HEK293 (cell line): ENCODE measurements around the gene RCOR2.
A peak's percentile ranks its signal among the peaks of the same experiment; 100 is the strongest.

Source experiments
- CTCF ChIA-PET: fragments of 350-600 bp; formaldehyde crosslinking; extraction: SDS; loops from one replicate; lab custom pipeline; 2021; ENCODE audit warnings: antibody characterized with exemption; lab: Yijun Ruan, JAX
- POLR2A ChIA-PET: fragments of 300-600 bp; formaldehyde crosslinking; extraction: SDS; loops from one replicate; lab custom pipeline; 2020; ENCODE audit warnings: antibody characterized with exemption, inconsistent platforms; lab: Yijun Ruan, JAX
- H3K27ac ChIP-seq: fragments of 200-500 bp; sonication (Bioruptor generic); 2 replicates; pipeline ENCODE4 v1.5.1; 2014; ENCODE audit warnings: low read depth, low read length, control low read depth, inconsistent platforms; ENCODE audit errors: extremely low read depth
- H3K36me3 ChIP-seq, 2 experiments: fragments of 200-500 bp in 1 of 2; sonication (Bioruptor generic) in 1 of 2; 1 replicate in 1 of 2; 2 replicates in 1 of 2; pipeline ENCODE4 v1.5.1; 2014 to 2017; ENCODE audit warnings: inconsistent platforms in 2 of 2, low read length in 2 of 2; ENCODE audit not compliant: control insufficient read depth in 2 of 2, insufficient read depth in 1 of 2
- H3K4me1 ChIP-seq: fragments of 200-500 bp; sonication (Bioruptor generic); 2 replicates; pipeline ENCODE4 v1.5.1; 2014; ENCODE audit warnings: mild to moderate bottlenecking, low read length, inconsistent platforms; ENCODE audit not compliant: control insufficient read depth, insufficient read depth
- H3K4me3 ChIP-seq: 2 replicates; pipeline ENCODE4 v1.5.1; 2011; ENCODE audit warnings: low read depth, mild to moderate bottlenecking, control low read depth, low read length, moderate library complexity
- H3K9me3 ChIP-seq: fragments of 200-500 bp; sonication (Bioruptor generic); 2 replicates; pipeline ENCODE4 v1.5.1; 2014; ENCODE audit warnings: low read depth, low read length, inconsistent platforms; ENCODE audit not compliant: control insufficient read depth, insufficient read depth
- EGR2 ChIP-seq: fragments of 450-650 bp; formaldehyde crosslinking; IDR thresholded peaks from 2 replicates; pipeline ENCODE4 v1.5.1; 2016; ENCODE audit warnings: low read depth, missing biosample characterization, missing genetic modification characterization
- GFI1B ChIP-seq: fragments of 450-650 bp; formaldehyde crosslinking; IDR thresholded peaks from 2 replicates; pipeline ENCODE4 v1.5.1; 2016; ENCODE audit warnings: missing biosample characterization, missing genetic modification characterization
- KLF1 ChIP-seq: fragments of 450-650 bp; formaldehyde crosslinking; IDR thresholded peaks from 2 replicates; pipeline ENCODE4 v1.5.1; 2016; ENCODE audit warnings: missing biosample characterization, missing genetic modification characterization
- KLF16 ChIP-seq: fragments of 450-650 bp; formaldehyde crosslinking; IDR thresholded peaks from 2 replicates; pipeline ENCODE4 v1.5.1; 2017; ENCODE audit warnings: missing biosample characterization, missing genetic modification characterization
- MZF1 ChIP-seq: fragments of 450-650 bp; formaldehyde crosslinking; IDR thresholded peaks from 2 replicates; pipeline ENCODE4 v1.5.1; 2017; ENCODE audit warnings: missing biosample characterization, missing genetic modification characterization, borderline replicate concordance
- TCF7L2 ChIP-seq: IDR thresholded peaks from 2 replicates; pipeline ENCODE4 v1.6.1; 2011; ENCODE audit warnings: low read depth, mild to moderate bottlenecking, inconsistent platforms, low read length, moderate library complexity, borderline replicate concordance
- ZBTB48 ChIP-seq: fragments of 450-650 bp; formaldehyde crosslinking; IDR thresholded peaks from 2 replicates; pipeline ENCODE4 v1.5.1; 2016; ENCODE audit warnings: missing biosample characterization, missing genetic modification characterization
- ZIC2 ChIP-seq: fragments of 450-650 bp; formaldehyde crosslinking; IDR thresholded peaks from 2 replicates; pipeline ENCODE4 v1.5.1; 2016; ENCODE audit warnings: missing biosample characterization, missing genetic modification characterization
- ZNF114 ChIP-seq: fragments of 450-650 bp; formaldehyde crosslinking; IDR thresholded peaks from 2 replicates; pipeline ENCODE4 v1.5.0; 2017; ENCODE audit warnings: missing biosample characterization, missing genetic modification characterization
- ZNF211 ChIP-seq: fragments of 450-650 bp; formaldehyde crosslinking; IDR thresholded peaks from 2 replicates; pipeline ENCODE4 v1.5.1; 2016; ENCODE audit warnings: low read depth, missing biosample characterization, missing genetic modification characterization
- ZNF292 ChIP-seq: fragments of 450-650 bp; formaldehyde crosslinking; IDR thresholded peaks from 2 replicates; pipeline ENCODE4 v1.5.1; 2016; ENCODE audit warnings: low read depth, missing biosample characterization, missing genetic modification characterization, borderline replicate concordance
- ZNF558 ChIP-seq: fragments of 450-650 bp; formaldehyde crosslinking; IDR thresholded peaks from 2 replicates; pipeline ENCODE4 v1.5.1; 2016; ENCODE audit warnings: missing biosample characterization, missing genetic modification characterization
- ZNF571 ChIP-seq: fragments of 450-650 bp; formaldehyde crosslinking; IDR thresholded peaks from 2 replicates; pipeline ENCODE4 v1.5.0; 2017; ENCODE audit warnings: missing biosample characterization, missing genetic modification characterization
- ZNF658 ChIP-seq: fragments of 450-650 bp; formaldehyde crosslinking; IDR thresholded peaks from 2 replicates; pipeline ENCODE4; 2016; ENCODE audit warnings: missing biosample characterization, missing genetic modification characterization
- ZNF701 ChIP-seq: fragments of 450-650 bp; formaldehyde crosslinking; IDR thresholded peaks from 2 replicates; pipeline ENCODE4 v1.5.1; 2016; ENCODE audit warnings: missing biosample characterization, missing genetic modification characterization
- ZNF837 ChIP-seq: fragments of 450-650 bp; formaldehyde crosslinking; IDR thresholded peaks from 2 replicates; pipeline ENCODE4 v1.5.1; 2016; ENCODE audit warnings: missing biosample characterization, missing genetic modification characterization
- ZSCAN16 ChIP-seq: fragments of 450-650 bp; formaldehyde crosslinking; IDR thresholded peaks from 2 replicates; pipeline ENCODE4 v1.5.1; 2016; ENCODE audit warnings: missing biosample characterization, missing genetic modification characterization
- TF ChIP-seq, protein P1 (sequence below): fragments of 450-650 bp; formaldehyde crosslinking; IDR thresholded peaks from 2 replicates; pipeline ENCODE4 v1.5.1; 2017; ENCODE audit warnings: missing biosample characterization, missing genetic modification characterization
- TF ChIP-seq, protein P2 (sequence below): fragments of 450-650 bp; formaldehyde crosslinking; IDR thresholded peaks from 2 replicates; pipeline ENCODE4 v1.5.1; 2017; ENCODE audit warnings: missing biosample characterization, missing genetic modification characterization
- TF ChIP-seq, protein P3 (sequence below): fragments of 450-650 bp; formaldehyde crosslinking; IDR thresholded peaks from 2 replicates; pipeline ENCODE4 v1.5.1; 2016; ENCODE audit warnings: missing biosample characterization, missing genetic modification characterization, low read depth

RCOR2 gene

DNA sequence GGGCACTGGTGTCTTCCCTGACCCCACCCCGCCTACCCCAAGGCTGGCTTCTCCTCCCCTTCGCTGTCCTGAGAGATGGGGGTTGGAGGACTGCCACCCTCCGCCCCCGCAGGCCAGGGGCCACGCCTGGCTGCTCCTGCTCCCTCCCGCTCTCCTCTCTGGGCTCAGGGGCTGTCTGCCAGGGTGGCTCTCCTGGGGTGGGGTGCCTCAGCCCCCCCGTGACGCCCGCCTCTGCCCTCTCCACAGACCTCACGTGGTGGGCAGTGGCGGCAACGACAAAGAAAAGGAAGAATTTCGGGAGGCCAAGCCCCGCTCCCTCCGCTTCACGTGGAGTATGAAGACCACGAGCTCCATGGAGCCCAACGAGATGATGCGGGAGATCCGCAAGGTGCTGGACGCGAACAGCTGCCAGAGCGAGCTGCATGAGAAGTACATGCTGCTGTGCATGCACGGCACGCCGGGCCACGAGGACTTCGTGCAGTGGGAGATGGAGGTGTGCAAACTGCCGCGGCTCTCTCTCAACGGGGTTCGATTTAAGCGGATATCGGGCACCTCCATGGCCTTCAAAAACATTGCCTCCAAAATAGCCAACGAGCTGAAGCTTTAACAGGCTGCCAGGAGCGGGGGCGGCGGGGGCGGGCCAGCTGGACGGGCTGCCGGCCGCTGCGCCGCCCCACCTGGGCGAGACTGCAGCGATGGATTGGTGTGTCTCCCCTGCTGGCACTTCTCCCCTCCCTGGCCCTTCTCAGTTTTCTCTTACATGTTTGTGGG lies 8.1 kb downstream of the RCOR2 start:
- 0 out of 2 replicates have a peak, but pooled peaks have one; percentile 33 for TF ChIP-seq EGR2 (tag by site-specific recombination)
- TF ChIP-seq, protein P1, sequence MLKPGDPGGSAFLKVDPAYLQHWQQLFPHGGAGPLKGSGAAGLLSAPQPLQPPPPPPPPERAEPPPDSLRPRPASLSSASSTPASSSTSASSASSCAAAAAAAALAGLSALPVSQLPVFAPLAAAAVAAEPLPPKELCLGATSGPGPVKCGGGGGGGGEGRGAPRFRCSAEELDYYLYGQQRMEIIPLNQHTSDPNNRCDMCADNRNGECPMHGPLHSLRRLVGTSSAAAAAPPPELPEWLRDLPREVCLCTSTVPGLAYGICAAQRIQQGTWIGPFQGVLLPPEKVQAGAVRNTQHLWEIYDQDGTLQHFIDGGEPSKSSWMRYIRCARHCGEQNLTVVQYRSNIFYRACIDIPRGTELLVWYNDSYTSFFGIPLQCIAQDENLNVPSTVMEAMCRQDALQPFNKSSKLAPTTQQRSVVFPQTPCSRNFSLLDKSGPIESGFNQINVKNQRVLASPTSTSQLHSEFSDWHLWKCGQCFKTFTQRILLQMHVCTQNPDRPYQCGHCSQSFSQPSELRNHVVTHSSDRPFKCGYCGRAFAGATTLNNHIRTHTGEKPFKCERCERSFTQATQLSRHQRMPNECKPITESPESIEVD (tag by site-specific recombination) = no peak
- ChIA-PET CTCF (interaction anchor here (0.7 to 1.7 kb wide), 3 partner anchors 16 to 72 kb away, joined by 3 to 5 read pairs (median 3); no protein-coding TSS in a partner anchor), POLR2A (interaction anchor here (1.8 kb wide), 1 partner anchor 70 kb away, joined by 8 read pairs; the partner anchor contains the start of gene MARK2)
- Histone ChIP-seq H3K27ac (no peak overlapping the region), H3K9me3 (no peaks in the 10 kb centered on the region), H3K4me1 (no peaks in the 10 kb centered on the region), H3K36me3 (peaks cover 0 to 48% of the 10 kb centered on the region in 2 experiments; a peak in 1 of 3 replicates), H3K4me3 (no peak overlapping the region)

DNA sequence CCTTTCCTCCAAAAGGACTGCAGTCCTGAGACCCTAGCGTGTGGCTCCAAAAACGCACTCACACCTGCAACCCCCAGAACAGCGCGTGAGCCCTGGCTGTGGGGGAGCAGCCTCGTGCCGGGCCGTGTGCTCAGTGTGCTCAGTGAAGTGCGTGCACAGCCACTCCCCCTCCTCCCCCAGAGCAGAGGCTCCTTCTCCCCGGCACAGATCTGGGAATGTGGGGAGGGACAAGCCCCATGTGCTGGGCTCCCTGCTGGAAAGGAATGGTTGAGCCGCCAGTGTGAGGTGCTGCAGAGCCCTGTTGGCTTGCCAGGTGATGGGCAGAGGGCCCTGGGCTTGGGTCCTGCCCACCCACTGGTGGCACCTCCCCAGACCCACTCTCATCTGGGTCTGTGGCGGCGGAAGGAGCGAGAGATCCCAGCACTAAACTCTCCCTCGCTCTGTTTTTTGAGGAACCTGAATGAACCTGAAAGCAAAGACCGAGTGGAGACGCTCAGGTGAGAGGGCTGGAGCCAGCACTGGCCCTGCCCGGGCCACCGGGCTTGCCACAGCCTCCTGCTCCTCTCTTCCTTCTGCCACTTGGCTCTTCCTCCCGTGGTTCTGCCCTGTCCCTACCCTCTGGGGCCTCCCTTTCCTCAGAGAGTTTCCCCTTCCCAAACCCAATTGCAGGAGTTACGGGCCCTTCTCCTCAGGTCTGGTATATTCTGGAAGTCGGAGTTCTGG lies 9.0 kb downstream of the RCOR2 start:
- H3K36me3 ChIP-seq = peaks cover 0 to 54% of the 10 kb centered on the region in 2 experiments; a peak in 1 of 3 replicates
- no peaks in the 10 kb centered on the region for H3K4me1 ChIP-seq
- no peak overlapping the region for H3K4me3 ChIP-seq
- H3K27ac ChIP-seq = no peak overlapping the region
- no peaks in the 10 kb centered on the region for H3K9me3 ChIP-seq
- ChIA-PET CTCF (interaction anchor here (1.7 to 2.4 kb wide), 3 partner anchors 11 to 71 kb away, joined by 5 to 16 read pairs (median 7); partner anchors contain the start of gene MARK2), POLR2A (interaction anchor here (1.8 kb wide), 1 partner anchor 69 kb away, joined by 8 read pairs; the partner anchor contains the start of gene MARK2)
- peak; percentile 20; the same call in 1 of the 2 replicates for TF ChIP-seq MZF1
- TF ChIP-seq ZNF292 (tag by site-specific recombination) = no peak

DNA sequence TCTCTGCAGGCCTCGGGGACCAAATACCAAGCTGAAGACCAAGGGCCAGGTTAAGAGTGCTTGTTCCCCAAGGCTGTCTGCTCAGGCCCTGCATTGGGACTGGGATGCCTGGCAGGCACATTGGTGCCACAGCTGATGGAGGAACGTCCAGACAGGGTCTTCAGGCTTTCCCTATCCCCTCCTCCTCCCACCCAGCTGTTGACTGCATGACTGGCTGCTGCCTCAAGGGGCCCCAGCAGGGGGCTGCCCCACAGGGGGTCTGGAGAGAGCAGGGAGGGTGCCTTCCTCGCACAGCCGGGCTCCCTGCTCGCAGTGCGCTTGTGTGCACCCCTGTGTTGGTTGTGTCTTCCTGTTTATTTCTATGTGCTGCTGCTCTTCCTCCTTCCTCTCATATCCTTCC lies 9.9 kb downstream of the RCOR2 start:
- Histone ChIP-seq H3K9me3 (no peaks in the 10 kb centered on the region), H3K4me1 (no peaks in the 10 kb centered on the region), H3K27ac (no peak overlapping the region), H3K4me3 (no peak overlapping the region), H3K36me3 (peaks cover 0 to 58% of the 10 kb centered on the region in 2 experiments; a peak in 1 of 3 replicates)
- POLR2A ChIA-PET = interaction anchor here (0.8 to 1.1 kb wide), 2 partner anchors 68 to 70 kb away, joined by 3 to 4 read pairs; partner anchors contain the start of gene MARK2
- CTCF ChIA-PET = interaction anchor here (0.7 to 2.4 kb wide), 9 partner anchors 10 to 502 kb away, joined by 3 to 16 read pairs (median 3); partner anchors contain the start of gene MARK2
- no peak for TF ChIP-seq GFI1B
- no peak for TF ChIP-seq ZNF571 (tag by site-specific recombination)
- no peak for TF ChIP-seq ZBTB48 (tag by site-specific recombination)
- TF ChIP-seq ZSCAN16 = no peak
- TF ChIP-seq ZNF701 = no peak
- peak; percentile 46 for TF ChIP-seq ZIC2 (tag by site-specific recombination)

DNA sequence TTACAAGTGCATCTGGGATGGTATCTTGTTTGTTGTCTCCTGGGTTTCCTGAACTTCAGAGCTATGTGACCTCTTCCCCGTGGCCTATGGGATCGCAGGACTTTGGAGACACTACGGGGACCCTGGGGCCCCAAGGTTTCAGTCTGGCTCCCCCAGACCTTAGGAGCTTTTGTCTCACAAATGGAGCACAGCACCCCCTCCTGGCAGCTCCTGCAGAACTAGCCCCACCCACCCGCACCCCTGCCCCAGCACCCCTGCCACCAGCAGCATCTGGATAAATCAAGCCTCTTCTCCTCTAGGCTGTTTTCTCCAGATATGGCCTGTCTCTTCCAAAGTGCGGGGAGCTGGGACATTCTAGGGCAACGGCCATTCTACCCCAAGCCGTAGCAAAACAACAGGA lies 10.4 kb downstream of the RCOR2 start:
- ChIA-PET POLR2A (interaction anchor here (1.1 kb wide), 1 partner anchor 68 kb away, joined by 4 read pairs; the partner anchor contains the start of gene MARK2), CTCF (interaction anchor here (0.6 to 2.4 kb wide), 12 partner anchors 10 to 503 kb away, joined by 3 to 16 read pairs (median 3); partner anchors contain the start of gene MARK2)
- Histone ChIP-seq H3K27ac (no peak overlapping the region), H3K4me3 (no peak overlapping the region), H3K4me1 (no peaks in the 10 kb centered on the region), H3K9me3 (no peaks in the 10 kb centered on the region), H3K36me3 (peaks cover 0 to 63% of the 10 kb centered on the region in 2 experiments; a peak in 1 of 3 replicates)
- TF ChIP-seq ZNF658 (tag by site-specific recombination) (no peak), ZNF114 (tag by site-specific recombination) (no peak), KLF1 (tag by site-specific recombination) (no peak), ZNF211 (tag by site-specific recombination) (no peak), ZNF558 (tag by site-specific recombination) (no peak), KLF16 (tag by site-specific recombination) (no peak), TCF7L2 (no peak), ZNF837 (tag by site-specific recombination) (no peak)
- TF ChIP-seq, protein P2, sequence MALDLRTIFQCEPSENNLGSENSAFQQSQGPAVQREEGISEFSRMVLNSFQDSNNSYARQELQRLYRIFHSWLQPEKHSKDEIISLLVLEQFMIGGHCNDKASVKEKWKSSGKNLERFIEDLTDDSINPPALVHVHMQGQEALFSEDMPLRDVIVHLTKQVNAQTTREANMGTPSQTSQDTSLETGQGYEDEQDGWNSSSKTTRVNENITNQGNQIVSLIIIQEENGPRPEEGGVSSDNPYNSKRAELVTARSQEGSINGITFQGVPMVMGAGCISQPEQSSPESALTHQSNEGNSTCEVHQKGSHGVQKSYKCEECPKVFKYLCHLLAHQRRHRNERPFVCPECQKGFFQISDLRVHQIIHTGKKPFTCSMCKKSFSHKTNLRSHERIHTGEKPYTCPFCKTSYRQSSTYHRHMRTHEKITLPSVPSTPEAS (tag by site-specific recombination) = no peak
- TF ChIP-seq, protein P3, sequence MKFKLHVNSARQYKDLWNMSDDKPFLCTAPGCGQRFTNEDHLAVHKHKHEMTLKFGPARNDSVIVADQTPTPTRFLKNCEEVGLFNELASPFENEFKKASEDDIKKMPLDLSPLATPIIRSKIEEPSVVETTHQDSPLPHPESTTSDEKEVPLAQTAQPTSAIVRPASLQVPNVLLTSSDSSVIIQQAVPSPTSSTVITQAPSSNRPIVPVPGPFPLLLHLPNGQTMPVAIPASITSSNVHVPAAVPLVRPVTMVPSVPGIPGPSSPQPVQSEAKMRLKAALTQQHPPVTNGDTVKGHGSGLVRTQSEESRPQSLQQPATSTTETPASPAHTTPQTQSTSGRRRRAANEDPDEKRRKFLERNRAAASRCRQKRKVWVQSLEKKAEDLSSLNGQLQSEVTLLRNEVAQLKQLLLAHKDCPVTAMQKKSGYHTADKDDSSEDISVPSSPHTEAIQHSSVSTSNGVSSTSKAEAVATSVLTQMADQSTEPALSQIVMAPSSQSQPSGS = no peak
